HUES64 (cell line): Measurements from ENCODE around the gene NAA80.

ENCODE experiments used
- H3K27ac ChIP-seq: 2 replicates; pipeline ENCODE4 v1.7.0; 2013; ENCODE audit warnings: low read depth, low read length, inconsistent platforms
- H3K27me3 ChIP-seq: 2 replicates; pipeline ENCODE4 v1.6.1; 2013; ENCODE audit warnings: mild to moderate bottlenecking, low read length; ENCODE audit not compliant: insufficient read depth
- H3K36me3 ChIP-seq: 2 replicates; pipeline ENCODE4 v1.6.1; 2013; ENCODE audit warnings: mild to moderate bottlenecking, low read length; ENCODE audit not compliant: insufficient read depth
- H3K4me1 ChIP-seq: 2 replicates; pipeline ENCODE4 v1.6.1; 2013; ENCODE audit warnings: mild to moderate bottlenecking, low read length, moderate library complexity; ENCODE audit not compliant: insufficient read depth
- H3K4me3 ChIP-seq: 2 replicates; pipeline ENCODE4 v1.5.1; 2013; ENCODE audit warnings: mild to moderate bottlenecking, low read length, moderate library complexity
- H3K9ac ChIP-seq: 2 replicates; pipeline ENCODE4 v1.6.1; 2013; ENCODE audit warnings: mild to moderate bottlenecking, low read depth, low read length
- H3K9me3 ChIP-seq: 2 replicates; pipeline ENCODE4 v1.6.1; 2013; ENCODE audit warnings: low read depth, low read length; ENCODE audit not compliant: insufficient read depth
- WGBS: fragments of 150-250, 120-280 bp; methylation state at CpG from one replicate; pipeline ENCODE4 v1.1.7; 2013; ENCODE audit warnings: missing lambda C conversion rate; 5-methylcytosine and 5-hydroxymethylcytosine counted together

NAA80 gene

DNA sequence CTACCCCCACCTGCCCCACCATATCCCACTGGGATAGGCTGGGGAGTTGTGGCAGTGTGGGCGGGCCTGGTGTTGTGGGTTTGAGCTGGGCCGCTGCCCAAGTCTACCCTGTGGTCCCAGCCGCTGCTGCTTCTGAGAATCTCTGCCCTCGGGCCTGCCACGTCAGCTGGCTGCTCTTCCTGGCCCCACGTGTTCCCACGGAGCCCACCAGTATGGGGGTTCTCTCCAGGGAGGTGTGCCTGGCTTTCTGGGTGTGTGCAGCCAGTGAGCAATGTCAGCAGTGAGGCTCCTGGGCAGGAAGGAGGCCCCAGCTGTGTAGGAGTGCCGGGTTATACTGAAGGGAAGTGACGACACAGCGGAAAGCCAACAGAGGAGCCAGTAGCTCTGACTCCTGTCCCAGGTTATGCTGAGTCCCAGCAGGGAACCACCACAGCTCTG lies 52.7 kb downstream of the NAA80 start:
- Histone ChIP-seq H3K9me3 (no peaks in the 10 kb centered on the region), H3K27ac (peak overlapping the region; percentile 93), H3K4me3 (no peak overlapping the region), H3K27me3 (no peaks in the 10 kb centered on the region), H3K4me1 (peaks cover 32% of the 10 kb centered on the region), H3K36me3 (peaks cover 16% of the 10 kb centered on the region), H3K9ac (peak overlapping the region; percentile 46)
- 37% methylated on average over 10 of the region's 10 CpGs for WGBS
